SK-N-SH (cell line): ENCODE results near the gene PKNOX2. TPM values are rescaled to one million over a fixed set of nuclear protein-coding genes. Genes with fewer than 3 reads are reported as not detected.
A peak's percentile ranks its signal among the peaks of the same experiment; 100 is the strongest.

Experiments
- CTCF ChIA-PET: fragments of 300-600, 350-600 bp; formaldehyde crosslinking; extraction: SDS; loops from one replicate; lab custom pipeline; 2021; lab: Yijun Ruan, JAX
- POLR2A ChIA-PET: fragments of 350-600 bp; sonication (Branson Sonifier 250); formaldehyde crosslinking; extraction: SDS; loops from one replicate; lab custom pipeline; 2020; ENCODE audit warnings: antibody characterized with exemption, inconsistent platforms; lab: Yijun Ruan, JAX
- DNase-seq: peaks from one replicate; pipeline ENCODE4 v3.0.0; 2012
- H2AFZ ChIP-seq: fragments of 200-600 bp; sonication (generic); 2 replicates; pipeline ENCODE4 v1.8.1; 2016; ENCODE audit warnings: antibody characterized with exemption, mild to moderate bottlenecking, low read depth
- H3F3A ChIP-seq: fragments of 200-600 bp; sonication (generic); replicated peaks from 2 replicates; pipeline ENCODE3; 2016; ENCODE audit warnings: antibody characterized with exemption, mild to moderate bottlenecking; ENCODE audit not compliant: insufficient read depth
- H3K27ac ChIP-seq, 2 experiments: fragments of 200-500 bp in 1 of 2; fragments of 200-600 bp in 1 of 2; sonication (Bioruptor generic) in 1 of 2; sonication (generic), shearing (Covaris generic) in 1 of 2; 2 replicates each; pipeline versions ENCODE4 v1.5.1 to v1.6.1; 2014 to 2016; ENCODE audit warnings: low read depth in 2 of 2, inconsistent platforms in 1 of 2, low read length in 1 of 2, mild to moderate bottlenecking in 1 of 2, mixed read lengths in 1 of 2
- H3K27me3 ChIP-seq: fragments of 200-600 bp; sonication (generic), shearing (Covaris generic); 2 replicates; pipeline ENCODE4 v1.6.1; 2016; ENCODE audit warnings: mixed run types; ENCODE audit not compliant: insufficient read depth
- H3K36me3 ChIP-seq, 2 experiments: fragments of 200-500 bp in 1 of 2; fragments of 200-600 bp in 1 of 2; sonication (Bioruptor generic) in 1 of 2; sonication (generic) in 1 of 2; replicated peaks in 1 of 2; 2 replicates each; pipeline versions ENCODE3 to v1.5.1; 2014 to 2016; ENCODE audit warnings: low read length in 1 of 2, mild to moderate bottlenecking in 1 of 2; ENCODE audit not compliant: insufficient read depth in 2 of 2, control insufficient read depth in 1 of 2
- H3K4me1 ChIP-seq, 2 experiments: fragments of 200-500 bp in 1 of 2; fragments of 200-600 bp in 1 of 2; sonication (Bioruptor generic) in 1 of 2; sonication (generic), shearing (Covaris generic) in 1 of 2; 2 replicates each; pipeline versions ENCODE4 v1.5.1 to v1.6.1; 2014 to 2016; ENCODE audit warnings: low read depth in 1 of 2, low read length in 1 of 2, mixed run types in 1 of 2; ENCODE audit not compliant: insufficient read depth in 2 of 2, control insufficient read depth in 1 of 2
- H3K4me2 ChIP-seq: fragments of 200-600 bp; sonication (generic), shearing (Covaris generic); 2 replicates; pipeline ENCODE4 v1.6.1; 2017; ENCODE audit warnings: mixed run types
- H3K4me3 ChIP-seq, 2 experiments: fragments of 200-500 bp in 1 of 2; fragments of 200-600 bp in 1 of 2; sonication (Bioruptor generic) in 1 of 2; sonication (generic), shearing (Covaris generic) in 1 of 2; 2 replicates each; pipeline versions ENCODE4 v1.5.1 to v1.8.1; 2014 to 2016; ENCODE audit warnings: low read depth in 2 of 2, inconsistent platforms in 1 of 2, low read length in 1 of 2, mild to moderate bottlenecking in 1 of 2, mixed read lengths in 1 of 2, moderate library complexity in 1 of 2
- H3K79me2 ChIP-seq: fragments of 200-600 bp; sonication (generic); 2 replicates; pipeline ENCODE4 v1.8.1; 2017; ENCODE audit warnings: mild to moderate bottlenecking; ENCODE audit not compliant: insufficient read depth
- H3K9ac ChIP-seq: fragments of 200-600 bp; sonication (generic); 2 replicates; pipeline ENCODE4 v1.6.1; 2017; ENCODE audit warnings: mixed run types
- H3K9me2 ChIP-seq: fragments of 200-600 bp; sonication (generic); 2 replicates; pipeline ENCODE4 v1.6.1; 2017; ENCODE audit warnings: mixed run types
- H3K9me3 ChIP-seq: fragments of 200-600 bp; sonication (generic); 2 replicates; pipeline ENCODE4 v1.6.1; 2017; ENCODE audit warnings: mixed run types, mild to moderate bottlenecking, moderate library complexity
- H4K20me1 ChIP-seq: fragments of 200-600 bp; sonication (generic); 2 replicates; pipeline ENCODE4 v1.6.1; 2017; ENCODE audit warnings: mild to moderate bottlenecking, mixed run types; ENCODE audit not compliant: insufficient read depth
- CHD2 ChIP-seq: fragments of 150-350 bp; IDR thresholded peaks from 2 replicates; pipeline ENCODE4 v1.6.1; 2018; ENCODE audit warnings: low read length; ENCODE audit not compliant: partially characterized antibody
- FOXJ3 ChIP-seq: sonication (generic); formaldehyde crosslinking; IDR thresholded peaks from 2 replicates; pipeline ENCODE4 v1.5.1; 2020; ENCODE audit warnings: mild to moderate bottlenecking, missing genetic modification reagents
- FOXM1 ChIP-seq: IDR thresholded peaks from 2 replicates; pipeline ENCODE4 v1.4.0; 2012; ENCODE audit warnings: low read depth, mild to moderate bottlenecking
- MXI1 ChIP-seq: IDR thresholded peaks from 2 replicates; pipeline ENCODE4 v1.6.1; 2012; ENCODE audit warnings: mild to moderate bottlenecking, low read depth, low read length, improper control_type of control experiment
- NRF1 ChIP-seq: IDR thresholded peaks from 2 replicates; pipeline ENCODE4 v1.6.1; 2012; ENCODE audit warnings: low read depth, mild to moderate bottlenecking, low read length
- POLR2AphosphoS5 ChIP-seq: IDR thresholded peaks from 2 replicates; pipeline ENCODE4 v1.6.1; 2012; ENCODE audit warnings: low read depth, low read length
- REST ChIP-seq: IDR thresholded peaks from 2 replicates; pipeline ENCODE4 v1.6.1; 2012; ENCODE audit warnings: mild to moderate bottlenecking, low read depth, low read length, moderate library complexity
- SMC3 ChIP-seq: IDR thresholded peaks from 2 replicates; pipeline ENCODE4 v1.6.1; 2012; ENCODE audit warnings: low read depth, low read length, improper control_type of control experiment
- TEAD4 ChIP-seq: IDR thresholded peaks from 2 replicates; pipeline ENCODE4 v1.4.0; 2012; ENCODE audit warnings: mild to moderate bottlenecking, borderline replicate concordance; ENCODE audit not compliant: insufficient read depth
- WGBS: methylation state at CpG from one replicate; pipeline ENCODE4 v1.1.6; 2017; ENCODE audit warnings: low lambda C conversion rate; 5-methylcytosine and 5-hydroxymethylcytosine counted together
- polyA plus RNA-seq, 3 experiments: library from polyadenylated mRNA; depleted of rRNA; stranded (reverse); fragments of >200 nt; gene quantifications; 2 replicates each; pipeline ENCODE4 v1.2.3, GENCODE V29; 2012
- TF ChIP-seq, protein P1 (sequence below): fragments of 200-600 bp; sonication (generic); IDR thresholded peaks from 2 replicates; pipeline ENCODE4 v1.6.1; 2017; ENCODE audit warnings: antibody characterized with exemption, mild to moderate bottlenecking, moderate library complexity
- TF ChIP-seq, protein P2 (sequence below): fragments of 150-350 bp; IDR thresholded peaks from 2 replicates; pipeline ENCODE4 v1.6.1; 2016; ENCODE audit warnings: mild to moderate bottlenecking, low read depth, low read length
- TF ChIP-seq, protein P3 (sequence below): IDR thresholded peaks from 2 replicates; pipeline ENCODE4 v1.4.0; 2012; ENCODE audit warnings: low read depth

PKNOX2 gene
- polyA plus RNA-seq, 1 of the 3 experiments (the other 2 are of a cell fraction): 0.02 TPM

GRCh38 chr11:125404811-125405790, 240.6 kb downstream of the PKNOX2 start (continued):
- TF ChIP-seq, protein P1, sequence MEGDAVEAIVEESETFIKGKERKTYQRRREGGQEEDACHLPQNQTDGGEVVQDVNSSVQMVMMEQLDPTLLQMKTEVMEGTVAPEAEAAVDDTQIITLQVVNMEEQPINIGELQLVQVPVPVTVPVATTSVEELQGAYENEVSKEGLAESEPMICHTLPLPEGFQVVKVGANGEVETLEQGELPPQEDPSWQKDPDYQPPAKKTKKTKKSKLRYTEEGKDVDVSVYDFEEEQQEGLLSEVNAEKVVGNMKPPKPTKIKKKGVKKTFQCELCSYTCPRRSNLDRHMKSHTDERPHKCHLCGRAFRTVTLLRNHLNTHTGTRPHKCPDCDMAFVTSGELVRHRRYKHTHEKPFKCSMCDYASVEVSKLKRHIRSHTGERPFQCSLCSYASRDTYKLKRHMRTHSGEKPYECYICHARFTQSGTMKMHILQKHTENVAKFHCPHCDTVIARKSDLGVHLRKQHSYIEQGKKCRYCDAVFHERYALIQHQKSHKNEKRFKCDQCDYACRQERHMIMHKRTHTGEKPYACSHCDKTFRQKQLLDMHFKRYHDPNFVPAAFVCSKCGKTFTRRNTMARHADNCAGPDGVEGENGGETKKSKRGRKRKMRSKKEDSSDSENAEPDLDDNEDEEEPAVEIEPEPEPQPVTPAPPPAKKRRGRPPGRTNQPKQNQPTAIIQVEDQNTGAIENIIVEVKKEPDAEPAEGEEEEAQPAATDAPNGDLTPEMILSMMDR: peak; percentile 83
- TF ChIP-seq TEAD4: no peak
- no peak for TF ChIP-seq FOXM1
- TF ChIP-seq NRF1: no peak

DNA sequence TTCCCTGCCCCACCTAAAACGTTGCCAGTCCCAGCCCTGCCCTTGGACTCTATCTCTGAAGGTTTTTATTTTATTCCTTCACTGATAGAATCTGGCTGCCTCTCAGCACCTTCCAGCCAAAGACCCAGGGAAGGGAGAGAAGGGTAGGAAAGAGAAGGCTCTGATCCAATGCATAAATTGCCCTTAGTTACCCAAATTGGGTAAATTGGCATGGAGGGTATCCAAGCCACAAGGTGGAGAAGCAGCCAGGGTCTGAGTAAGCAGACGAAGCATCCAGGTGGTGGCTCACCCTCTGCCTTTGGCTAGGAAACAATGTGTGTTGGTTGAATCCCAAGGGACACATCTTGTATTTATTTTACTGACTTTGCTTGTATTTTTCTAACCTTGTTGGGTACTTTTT, 242.5 kb downstream of the PKNOX2 start:
- H3K27ac ChIP-seq: no peak overlapping the region
- H3K4me1 ChIP-seq: peaks cover 0 to 3% of the 10 kb centered on the region in 2 experiments; a peak in 1 of 4 replicates
- WGBS: 23% methylated on average over 2 of the region's 2 CpGs
- H3K4me2 ChIP-seq: no peak overlapping the region
- H3K9me3 ChIP-seq: no peaks in the 10 kb centered on the region
- H2AFZ ChIP-seq: no peak overlapping the region
- no peak overlapping the region for H3K9ac ChIP-seq
- no peaks in the 10 kb centered on the region for H3K9me2 ChIP-seq
- CTCF ChIA-PET: interaction anchor here (1.2 to 3.3 kb wide), 3 partner anchors 16 to 316 kb away, joined by 3 to 19 read pairs (median 16); no protein-coding TSS in a partner anchor
- no peak overlapping the region for H3K4me3 ChIP-seq
- peaks cover 30% of the 10 kb centered on the region; the same call in 1 of the 2 replicates for H3K27me3 ChIP-seq
- no peak for DNase-seq
- H3K79me2 ChIP-seq: no peaks in the 10 kb centered on the region
- no peaks in the 10 kb centered on the region for H3F3A ChIP-seq
- POLR2A ChIA-PET: no interaction called here
- H3K36me3 ChIP-seq: no peaks in the 10 kb centered on the region
- TF ChIP-seq MXI1 (no peak), POLR2AphosphoS5 (no peak), FOXJ3 (CRISPR knock-in tag) (no peak), CHD2 (no peak), REST (no peak), SMC3 (no peak)
- TF ChIP-seq, protein P2, sequence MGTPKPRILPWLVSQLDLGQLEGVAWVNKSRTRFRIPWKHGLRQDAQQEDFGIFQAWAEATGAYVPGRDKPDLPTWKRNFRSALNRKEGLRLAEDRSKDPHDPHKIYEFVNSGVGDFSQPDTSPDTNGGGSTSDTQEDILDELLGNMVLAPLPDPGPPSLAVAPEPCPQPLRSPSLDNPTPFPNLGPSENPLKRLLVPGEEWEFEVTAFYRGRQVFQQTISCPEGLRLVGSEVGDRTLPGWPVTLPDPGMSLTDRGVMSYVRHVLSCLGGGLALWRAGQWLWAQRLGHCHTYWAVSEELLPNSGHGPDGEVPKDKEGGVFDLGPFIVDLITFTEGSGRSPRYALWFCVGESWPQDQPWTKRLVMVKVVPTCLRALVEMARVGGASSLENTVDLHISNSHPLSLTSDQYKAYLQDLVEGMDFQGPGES: no peak
- TF ChIP-seq, protein P3, sequence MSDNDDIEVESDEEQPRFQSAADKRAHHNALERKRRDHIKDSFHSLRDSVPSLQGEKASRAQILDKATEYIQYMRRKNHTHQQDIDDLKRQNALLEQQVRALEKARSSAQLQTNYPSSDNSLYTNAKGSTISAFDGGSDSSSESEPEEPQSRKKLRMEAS: no peak
- H4K20me1 ChIP-seq: no peaks in the 10 kb centered on the region
